ENCODE results near the gene DCC.

- TF ChIP-seq CTCF (IDR thresholded peaks at IDR 0.05), result peak; percentile 36; the same call in 1 of the 2 replicates
- TF ChIP-seq SP1 (CRISPR knock-in tag; conservative IDR thresholded peaks at IDR 0.05), result no peak
Measured at GRCh38 chr18:52694804-52695203, 354.8 kb downstream of the DCC start.
